ENCODE measurements around the gene SMAD6.

Gene SMAD6

DNA sequence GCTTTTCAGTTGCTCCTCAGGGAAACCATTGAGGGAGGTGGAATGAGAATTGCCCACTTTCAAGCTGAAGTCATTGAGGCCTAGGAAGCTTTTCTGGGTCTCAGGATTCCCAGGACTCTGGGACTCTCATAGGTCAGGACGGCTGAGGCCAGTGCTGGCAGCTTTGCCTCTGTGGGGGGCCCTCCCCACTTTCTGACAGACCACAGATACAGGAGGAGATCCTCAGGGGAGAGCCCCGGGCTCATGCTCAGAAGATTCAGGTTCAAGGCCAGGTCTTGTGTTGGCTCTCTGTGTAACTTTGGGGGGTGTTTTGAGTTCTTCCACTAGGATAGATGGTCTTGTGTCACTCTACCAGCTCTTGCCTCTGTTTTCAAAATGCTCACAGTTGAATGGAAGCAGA lies 50.0 kb downstream of the SMAD6 start:
- no peak for DNase-seq (ENCODE audit: low spot score)
- in situ Hi-C loops (cut with MboI; ENCODE audit: low pct_unique_long_range_greater_than_20kb, low sequenced_read_pairs, unreplicated experiment) = no loop called here
- TF ChIP-seq, protein P1, sequence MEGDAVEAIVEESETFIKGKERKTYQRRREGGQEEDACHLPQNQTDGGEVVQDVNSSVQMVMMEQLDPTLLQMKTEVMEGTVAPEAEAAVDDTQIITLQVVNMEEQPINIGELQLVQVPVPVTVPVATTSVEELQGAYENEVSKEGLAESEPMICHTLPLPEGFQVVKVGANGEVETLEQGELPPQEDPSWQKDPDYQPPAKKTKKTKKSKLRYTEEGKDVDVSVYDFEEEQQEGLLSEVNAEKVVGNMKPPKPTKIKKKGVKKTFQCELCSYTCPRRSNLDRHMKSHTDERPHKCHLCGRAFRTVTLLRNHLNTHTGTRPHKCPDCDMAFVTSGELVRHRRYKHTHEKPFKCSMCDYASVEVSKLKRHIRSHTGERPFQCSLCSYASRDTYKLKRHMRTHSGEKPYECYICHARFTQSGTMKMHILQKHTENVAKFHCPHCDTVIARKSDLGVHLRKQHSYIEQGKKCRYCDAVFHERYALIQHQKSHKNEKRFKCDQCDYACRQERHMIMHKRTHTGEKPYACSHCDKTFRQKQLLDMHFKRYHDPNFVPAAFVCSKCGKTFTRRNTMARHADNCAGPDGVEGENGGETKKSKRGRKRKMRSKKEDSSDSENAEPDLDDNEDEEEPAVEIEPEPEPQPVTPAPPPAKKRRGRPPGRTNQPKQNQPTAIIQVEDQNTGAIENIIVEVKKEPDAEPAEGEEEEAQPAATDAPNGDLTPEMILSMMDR (IDR thresholded peaks at IDR 0.05; ENCODE audit: extremely low read depth, insufficient read depth, missing control alignments) = no peak

DNA sequence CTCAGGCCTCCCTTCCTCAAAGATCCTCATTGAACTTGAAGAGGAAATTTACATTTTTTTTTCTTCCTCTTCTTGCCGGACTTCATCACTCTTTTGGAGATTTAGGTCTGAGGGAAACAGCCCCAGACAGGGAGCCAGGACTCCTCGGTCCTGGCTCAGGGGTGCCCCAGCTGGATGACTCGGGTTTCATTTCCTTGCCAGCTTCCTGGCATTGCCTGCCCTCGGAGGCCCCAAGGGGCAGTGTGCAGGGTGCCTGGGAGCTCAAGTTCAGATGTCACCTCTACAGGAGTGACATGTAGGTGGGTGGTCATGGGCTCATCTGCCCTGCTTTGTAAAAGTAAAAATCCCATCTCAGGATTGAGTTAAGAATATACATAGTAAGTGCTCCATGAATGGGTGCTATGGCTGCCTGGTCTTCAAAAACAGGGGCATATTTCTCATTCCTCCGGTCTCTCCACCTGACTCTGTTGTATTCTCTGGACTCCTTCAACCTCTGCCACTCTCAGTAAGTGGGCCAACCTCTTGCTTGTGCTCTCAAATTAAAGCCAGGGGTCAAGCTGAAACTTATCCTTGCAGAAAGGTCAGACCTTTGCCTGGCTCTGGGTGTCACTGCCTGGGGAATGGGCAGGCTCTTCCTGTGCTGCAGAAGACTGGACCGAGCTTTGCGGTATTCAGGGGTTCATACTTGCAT lies 51.8 kb downstream of the SMAD6 start:
- no peak for DNase-seq (ENCODE audit: low spot score)
- in situ Hi-C loops (cut with MboI; ENCODE audit: low pct_unique_long_range_greater_than_20kb, low sequenced_read_pairs, unreplicated experiment) = no loop called here
- TF ChIP-seq, protein P1 (IDR thresholded peaks at IDR 0.05; ENCODE audit: extremely low read depth, insufficient read depth, missing control alignments) = no peak

DNA sequence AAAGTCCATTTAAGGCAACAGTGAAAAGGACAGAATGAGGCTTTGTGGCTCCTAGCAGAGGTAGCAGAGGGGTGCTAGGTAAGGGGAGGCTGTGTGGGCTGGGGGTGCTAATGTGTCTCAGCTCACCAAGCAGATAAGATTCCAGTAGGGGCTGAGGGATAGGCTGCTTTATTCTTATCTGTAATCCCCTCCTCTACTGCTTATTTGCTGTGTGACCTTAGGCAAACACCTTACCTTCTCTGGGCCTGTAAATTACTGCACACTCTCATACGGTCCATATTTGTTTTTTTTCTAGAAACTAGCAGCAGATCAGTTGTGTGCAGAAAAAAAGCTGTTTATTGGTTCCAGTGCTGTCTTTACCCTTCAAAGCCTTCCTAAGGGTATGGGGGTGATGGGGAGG lies 52.8 kb downstream of the SMAD6 start:
- no peak for DNase-seq (ENCODE audit: low spot score)
- in situ Hi-C loops (cut with MboI; ENCODE audit: low pct_unique_long_range_greater_than_20kb, low sequenced_read_pairs, unreplicated experiment) = no loop called here
- TF ChIP-seq, protein P1 (IDR thresholded peaks at IDR 0.05; ENCODE audit: extremely low read depth, insufficient read depth, missing control alignments) = no peak

DNA sequence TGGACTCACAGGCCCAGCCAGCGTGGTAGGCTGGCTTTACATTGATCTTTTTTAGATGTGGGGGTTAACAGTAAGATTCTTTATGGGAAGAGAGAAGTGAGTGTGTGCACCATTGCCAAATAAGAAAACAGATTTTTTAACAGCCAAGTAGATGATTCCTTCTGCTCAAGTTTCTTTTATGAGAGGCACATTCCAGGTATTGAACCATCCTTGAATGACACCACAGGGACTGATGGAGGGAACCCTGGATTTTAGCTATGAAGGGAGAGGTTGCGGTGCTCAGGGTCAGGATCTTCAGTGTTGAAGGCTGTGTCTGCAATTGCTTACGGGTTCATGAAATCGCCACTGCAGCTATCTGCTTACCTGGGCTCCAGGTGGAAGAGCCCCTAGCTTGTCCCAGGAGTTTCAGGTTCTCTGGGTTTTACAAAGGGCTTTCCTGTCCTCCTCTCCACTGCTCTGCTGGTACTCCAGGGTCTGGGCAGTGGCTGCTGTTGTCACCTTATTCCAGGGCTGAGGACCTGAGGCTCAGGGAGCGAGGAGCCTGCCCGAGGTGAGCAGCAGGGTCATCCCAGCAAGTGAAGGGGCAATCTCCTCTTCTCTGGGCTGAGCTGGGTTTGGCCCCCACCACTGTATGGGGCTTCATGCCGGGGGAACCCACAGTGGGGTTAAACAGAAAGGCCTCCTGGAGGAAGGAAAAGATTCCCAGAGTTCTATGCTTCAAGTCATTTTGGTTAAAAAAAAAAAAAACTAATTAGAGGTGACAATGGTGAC lies 53.4 kb downstream of the SMAD6 start:
- in situ Hi-C loops (cut with MboI; ENCODE audit: low pct_unique_long_range_greater_than_20kb, low sequenced_read_pairs, unreplicated experiment) = no loop called here
- DNase-seq (ENCODE audit: low spot score) = no peak
- TF ChIP-seq, protein P1 (IDR thresholded peaks at IDR 0.05; ENCODE audit: extremely low read depth, insufficient read depth, missing control alignments) = no peak

DNA sequence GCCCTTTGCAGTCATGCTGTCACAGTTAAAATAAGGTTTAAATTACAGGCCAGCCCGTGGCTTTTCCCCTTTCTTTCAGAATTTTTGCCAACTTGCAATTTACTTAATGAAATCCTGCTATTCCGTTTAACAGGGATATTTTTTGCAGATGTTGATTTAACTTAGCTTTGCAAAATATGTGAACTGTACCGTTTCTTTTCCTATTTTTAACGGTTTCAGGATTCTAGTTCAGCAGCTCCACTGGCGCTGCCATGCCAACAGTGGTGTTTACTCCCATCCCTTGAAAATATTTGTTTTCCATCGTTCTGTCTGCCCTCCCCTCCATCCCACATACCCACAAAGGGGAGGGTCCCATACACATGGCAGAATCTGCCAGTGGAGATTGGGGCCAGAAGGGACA lies 54.3 kb downstream of the SMAD6 start:
- in situ Hi-C loops (cut with MboI; ENCODE audit: low pct_unique_long_range_greater_than_20kb, low sequenced_read_pairs, unreplicated experiment) = no loop called here
- TF ChIP-seq, protein P1 (IDR thresholded peaks at IDR 0.05; ENCODE audit: extremely low read depth, insufficient read depth, missing control alignments) = no peak

DNA sequence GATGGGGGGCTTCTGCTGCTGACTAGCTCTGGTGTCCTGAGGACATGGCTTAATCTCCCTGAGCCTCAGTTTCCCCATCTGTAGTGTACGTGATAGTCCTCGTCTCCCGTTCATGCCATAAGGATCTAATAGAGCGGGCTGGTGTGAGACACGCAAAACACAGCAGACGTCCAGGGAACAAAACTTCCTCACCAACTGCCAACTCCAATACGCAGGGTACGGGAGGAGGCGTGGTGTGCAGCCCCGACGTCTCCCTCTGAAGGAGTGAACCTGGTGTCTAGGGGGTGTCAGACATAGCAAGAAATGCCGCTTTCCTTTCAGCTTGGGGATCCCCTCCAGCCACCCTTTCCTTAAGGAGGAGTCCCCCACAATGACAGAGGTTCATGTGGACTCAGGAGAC lies 55.0 kb downstream of the SMAD6 start:
- TF ChIP-seq, protein P1 (IDR thresholded peaks at IDR 0.05; ENCODE audit: extremely low read depth, insufficient read depth, missing control alignments) = no peak
- in situ Hi-C loops (cut with MboI; ENCODE audit: low pct_unique_long_range_greater_than_20kb, low sequenced_read_pairs, unreplicated experiment) = no loop called here
- DNase-seq (ENCODE audit: low spot score) = no peak

More for the DNA sequence above, 54.3 kb downstream of the SMAD6 start:
- DNase-seq (ENCODE audit: low spot score) = no peak
